Measurements from ENCODE around the gene NUDT19. TPM values are rescaled to one million over a fixed set of nuclear protein-coding genes. Genes with fewer than 3 reads are reported as not detected.

Gene NUDT19
- total RNA-seq, 1 experiment from 2014 or later = 33.4 TPM

DNA sequence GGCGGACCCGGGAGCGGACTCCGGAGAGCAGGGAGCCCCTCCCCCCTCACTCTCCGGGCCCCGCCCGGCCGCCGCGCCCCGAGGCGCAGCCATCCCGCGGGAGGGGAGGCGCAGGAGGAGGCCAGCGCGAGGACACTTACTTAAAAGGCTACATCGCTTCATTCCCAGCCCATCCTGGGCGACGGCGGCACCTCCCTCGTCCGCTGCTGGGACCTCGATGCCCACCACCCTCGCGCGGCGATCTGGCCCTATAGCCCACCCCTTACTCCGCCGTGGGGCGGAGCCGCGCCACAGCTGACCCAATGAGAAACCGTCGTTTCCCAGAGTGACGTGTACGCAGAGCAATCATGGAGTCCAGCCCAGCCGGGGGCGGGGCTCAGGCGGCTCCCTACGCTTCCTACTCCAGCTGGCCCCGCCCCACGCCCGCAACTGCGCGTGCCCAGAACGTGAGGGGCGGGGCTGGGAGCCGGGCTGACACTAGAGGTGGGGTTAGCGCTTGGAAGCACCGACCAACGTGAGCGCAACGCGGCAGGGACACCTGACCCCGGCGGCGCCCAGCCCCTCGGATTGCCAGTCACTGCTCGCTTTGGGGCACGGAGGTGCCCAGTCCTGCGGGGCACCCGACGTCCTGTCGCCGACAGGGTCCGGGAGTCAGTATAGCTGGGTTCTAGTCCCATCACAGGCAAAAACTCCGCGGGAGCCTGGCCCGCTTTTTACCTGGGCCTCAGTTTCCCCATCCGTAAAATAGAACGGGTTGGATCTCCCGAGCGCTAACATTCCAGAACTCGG, 16.5 kb upstream of the NUDT19 start, which contains the start of gene ANKRD27:
ANKRD27 (minus strand) TSS at position 250 of the 789 bp plus-strand sequence. CDS start 16,165 bp downstream, outside the sequence.
- CTCF ChIA-PET = interaction anchor here (0.5 to 0.6 kb wide), 4 partner anchors 15 to 81 kb away, joined by 3 to 4 read pairs (median 3); no protein-coding TSS in a partner anchor
- Mint-ChIP-seq H3K27me3 (ENCODE audit: insufficient read depth, unreplicated experiment) (no peaks in the 10 kb centered on the region), H3K4me3 (ENCODE audit: unreplicated experiment) (peak within 1 kb of the TSS; percentile 84), H3K36me3 (ENCODE audit: insufficient read depth, unreplicated experiment) (no peaks in the 10 kb centered on the region), H3K9me3 (ENCODE audit: unreplicated experiment) (no peaks in the 10 kb centered on the region), H3K4me1 (ENCODE audit: insufficient read depth, unreplicated experiment) (peaks cover 11% of the 10 kb centered on the region), H3K27ac (ENCODE audit: low read depth, unreplicated experiment) (peak within 1 kb of the TSS; percentile 67)
- TF ChIP-seq CTCF (IDR thresholded peaks at IDR 0.05; ENCODE audit: unreplicated experiment) = no peak
- POLR2A ChIA-PET = interaction anchor here (0.6 to 3.3 kb wide), 5 partner anchors 8 to 703 kb away, joined by 3 to 24 read pairs (median 3); partner anchors contain the start of gene NUDT19
- intact Hi-C loops (cut with micrococcal nuclease) = loop anchor here (2.0 kb wide), 1 partner anchor 16 kb away; the partner anchor contains the start of gene NUDT19
- no TSS peak for BruUV-seq (replicated peaks)
- DNase-seq (ENCODE audit: unreplicated experiment) = peak; percentile 99

DNA sequence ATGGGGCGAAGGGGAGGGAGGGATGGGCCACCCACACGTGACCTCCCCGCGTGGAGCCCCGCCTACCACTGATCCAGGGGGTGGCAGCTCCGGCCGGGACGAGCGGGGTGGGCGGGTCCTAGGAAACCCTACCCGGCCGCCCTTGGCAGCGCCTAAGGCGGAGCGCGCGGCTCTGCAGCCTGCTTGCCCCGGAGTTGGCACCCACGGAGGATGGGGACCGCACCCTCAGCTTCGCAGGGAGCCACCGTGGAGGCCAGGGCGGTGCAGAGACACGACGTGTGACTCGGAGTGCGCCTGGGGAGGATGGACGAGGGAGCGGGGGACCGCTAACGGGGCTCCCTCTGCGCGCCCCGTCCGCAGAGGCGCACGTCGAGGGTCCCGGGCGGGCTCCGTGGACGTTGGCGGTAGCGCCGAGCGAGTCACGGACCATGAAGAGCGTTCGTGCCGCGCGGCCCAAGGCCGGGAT, 15.9 kb upstream of the NUDT19 start, which contains the start of gene RGS9BP:
RGS9BP (plus strand) TSS at position 129 of the 466 bp plus-strand sequence. CDS start 416 bp downstream, outside the sequence.
- TF ChIP-seq CTCF (IDR thresholded peaks at IDR 0.05; ENCODE audit: unreplicated experiment) = no peak
- H3K27ac Mint-ChIP-seq (ENCODE audit: low read depth, unreplicated experiment) = peak within 1 kb of the TSS; percentile 67
- ChIA-PET CTCF (interaction anchor here (0.5 kb wide), 1 partner anchor 82 kb away, joined by 4 read pairs; no protein-coding TSS in a partner anchor), POLR2A (interaction anchor here (0.6 to 3.3 kb wide), 3 partner anchors 9 to 343 kb away, joined by 3 to 24 read pairs (median 3); partner anchors contain the start of gene NUDT19)
- H3K27me3 Mint-ChIP-seq (ENCODE audit: insufficient read depth, unreplicated experiment) = no peaks in the 10 kb centered on the region
- no TSS peak for BruUV-seq (replicated peaks)
- peak within 1 kb of the TSS; percentile 84 for H3K4me3 Mint-ChIP-seq (ENCODE audit: unreplicated experiment)
- no peaks in the 10 kb centered on the region for H3K36me3 Mint-ChIP-seq (ENCODE audit: insufficient read depth, unreplicated experiment)
- DNase-seq (ENCODE audit: unreplicated experiment) = peak; percentile 72
- H3K4me1 Mint-ChIP-seq (ENCODE audit: insufficient read depth, unreplicated experiment) = peaks cover 11% of the 10 kb centered on the region
- intact Hi-C loops (cut with micrococcal nuclease) = loop anchor here (2.0 kb wide), 1 partner anchor 15 kb away; the partner anchor contains the start of gene NUDT19
- no peaks in the 10 kb centered on the region for H3K9me3 Mint-ChIP-seq (ENCODE audit: unreplicated experiment)

DNA sequence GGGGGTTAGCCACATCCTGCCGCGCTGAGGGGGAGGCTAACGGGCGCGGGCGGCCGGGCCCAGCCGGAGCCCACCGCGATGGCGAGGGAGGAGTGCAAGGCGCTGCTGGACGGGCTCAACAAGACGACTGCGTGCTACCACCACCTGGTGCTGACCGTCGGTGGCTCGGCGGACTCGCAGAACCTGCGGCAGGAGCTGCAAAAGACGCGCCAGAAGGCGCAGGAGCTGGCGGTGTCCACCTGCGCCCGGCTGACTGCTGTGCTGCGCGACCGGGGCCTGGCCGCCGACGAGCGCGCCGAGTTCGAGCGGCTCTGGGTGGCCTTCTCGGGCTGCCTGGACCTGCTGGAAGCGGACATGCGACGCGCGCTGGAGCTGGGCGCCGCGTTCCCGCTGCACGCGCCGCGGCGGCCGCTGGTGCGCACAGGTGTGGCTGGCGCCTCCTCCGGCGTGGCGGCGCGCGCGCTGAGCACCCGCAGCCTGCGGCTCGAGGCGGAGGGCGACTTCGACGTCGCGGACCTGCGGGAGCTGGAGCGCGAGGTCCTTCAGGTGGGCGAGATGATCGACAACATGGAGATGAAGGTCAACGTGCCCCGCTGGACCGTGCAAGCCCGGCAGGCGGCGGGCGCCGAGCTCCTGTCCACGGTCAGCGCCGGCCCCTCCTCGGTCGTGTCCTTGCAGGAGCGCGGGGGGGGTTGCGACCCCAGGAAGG, 15.3 kb upstream of the NUDT19 start:
- intact Hi-C loops (cut with micrococcal nuclease) = no loop called here
- no peak for TF ChIP-seq CTCF (IDR thresholded peaks at IDR 0.05; ENCODE audit: unreplicated experiment)
- no peaks in the 10 kb centered on the region for H3K9me3 Mint-ChIP-seq (ENCODE audit: unreplicated experiment)
- H3K4me1 Mint-ChIP-seq (ENCODE audit: insufficient read depth, unreplicated experiment) = peaks cover 11% of the 10 kb centered on the region
- peak overlapping the region; percentile 84 for H3K4me3 Mint-ChIP-seq (ENCODE audit: unreplicated experiment)
- no peaks in the 10 kb centered on the region for H3K36me3 Mint-ChIP-seq (ENCODE audit: insufficient read depth, unreplicated experiment)
- ChIA-PET CTCF (no interaction called here), POLR2A (interaction anchor here (3.3 kb wide), 1 partner anchor 15 kb away, joined by 24 read pairs; the partner anchor contains the start of gene NUDT19)
- BruUV-seq (replicated peaks) = no TSS peak
- DNase-seq (ENCODE audit: unreplicated experiment) = no peak
- H3K27me3 Mint-ChIP-seq (ENCODE audit: insufficient read depth, unreplicated experiment) = no peaks in the 10 kb centered on the region
- H3K27ac Mint-ChIP-seq (ENCODE audit: low read depth, unreplicated experiment) = no peak overlapping the region

All from MCF 10A (cell line).